GM12878 (cell line): ENCODE data around the gene CERCAM.

ENCODE experiments used
- CTCF ChIP-seq, 3 experiments: IDR thresholded peaks in 2 of 3; conservative IDR thresholded peaks in 1 of 3; 2 replicates each; pipeline ENCODE4 v1.5.1; 2011; ENCODE audit warnings: low read depth in 3 of 3, low read length in 3 of 3, mild to moderate bottlenecking in 3 of 3, control low read depth in 2 of 3, moderate library complexity in 2 of 3, inconsistent platforms in 1 of 3, mixed read lengths in 1 of 3; ENCODE audit not compliant: control insufficient read depth in 2 of 3, insufficient read depth in 1 of 3; ENCODE audit errors: extremely low read depth in 1 of 3
- POLR2A ChIP-seq: IDR thresholded peaks from 2 replicates; pipeline ENCODE4 v1.6.1; 2011; ENCODE audit warnings: low read depth, mild to moderate bottlenecking, low read length

- TF ChIP-seq CTCF (IDR thresholded peaks at IDR 0.05 in 2 of 3, conservative IDR thresholded peaks at IDR 0.05 in 1 of 3; ENCODE audit: control insufficient read depth in 2 of 3, extremely low read depth in 1 of 3, insufficient read depth in 1 of 3, low read depth in 3 of 3, low read length in 3 of 3) (no peak), POLR2A (no peak)
These were observed 1.4 kb upstream of the CERCAM start for GRCh38 chr9:128419061-128419925.
